Amygdala (tissue), 56 donors: Measurements from ENCODE around the gene EHMT1.
"Not testable (repeated sequence)": the region's sequence is repeated elsewhere in the genome, so short reads cannot be mapped to it uniquely, and the experiment has no call there.

Experiments used
- DNase-seq, 56 donors: peaks; one replicate each; lab custom pipeline; 2025; lab: John Stamatoyannopoulos, UW

Gene EHMT1

DNA sequence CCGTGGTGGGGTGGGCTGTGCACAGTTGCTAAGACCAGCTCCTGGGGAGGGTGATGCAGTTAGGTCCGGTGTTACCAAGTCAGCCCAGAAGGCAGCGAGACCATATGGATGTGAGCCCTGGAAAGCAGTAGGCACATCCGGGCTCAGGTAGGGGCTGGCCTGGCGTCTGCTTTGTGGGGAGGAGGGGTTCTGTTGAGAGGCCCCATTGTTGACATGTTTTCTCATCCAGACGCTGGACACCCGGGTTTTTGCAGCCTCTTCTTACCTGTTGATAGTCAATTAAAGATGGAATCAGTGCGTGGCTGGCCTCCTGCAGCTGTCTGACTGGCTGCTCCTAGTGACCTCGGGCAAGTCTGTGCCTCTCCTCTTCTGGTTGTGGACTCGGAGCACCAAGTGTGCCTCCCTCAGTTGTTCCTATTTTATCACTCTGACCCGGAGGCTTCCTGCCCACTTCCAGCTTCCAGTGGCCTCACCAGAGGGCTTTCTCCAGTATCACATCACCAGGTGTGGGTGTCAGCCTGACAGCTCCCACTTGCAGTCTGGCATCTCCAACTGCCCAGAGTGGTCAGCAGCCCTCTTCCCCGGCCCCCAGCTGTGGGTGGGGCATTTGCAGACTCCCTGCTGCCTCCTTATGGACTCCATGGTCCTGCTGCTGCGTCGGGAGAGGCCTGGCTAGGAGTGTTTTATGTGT is 90.8 kb downstream of the EHMT1 start:
- DNase-seq = no peak

- peak in 1 of 56 donors; percentile 15 for DNase-seq
These were observed 91.9 kb downstream of the EHMT1 start for GRCh38 chr9:137710704-137711103.

DNA sequence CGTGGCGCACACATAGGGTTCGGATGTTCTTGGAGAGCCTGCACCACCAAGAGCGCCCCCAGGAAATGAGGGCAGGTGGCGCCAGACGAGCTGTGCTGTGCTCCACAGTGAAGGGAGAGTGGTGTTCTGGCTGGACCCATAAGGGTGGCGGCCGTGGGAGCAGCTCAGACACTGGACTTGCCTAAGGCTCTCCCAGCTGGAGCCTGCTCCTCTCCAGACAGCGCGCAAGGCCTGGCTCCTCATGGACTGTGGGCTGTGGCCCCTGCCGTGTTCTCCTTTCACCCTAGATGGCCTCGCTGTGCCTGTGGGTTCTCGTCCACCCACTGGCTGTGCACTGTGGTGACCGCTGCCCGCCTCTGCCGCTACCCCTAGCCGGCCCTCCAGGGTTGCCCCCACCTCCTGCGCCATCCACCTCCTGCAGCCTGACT is 92.9 kb downstream of the EHMT1 start:
- no peak for DNase-seq

GRCh38 chr9:137715321-137715720 is 96.5 kb downstream of the EHMT1 start:
- DNase-seq = no peak

GRCh38 chr9:137715866-137716693 is 97.3 kb downstream of the EHMT1 start:
- not testable (repeated sequence) for DNase-seq

- DNase-seq = no peak
These were observed 98.0 kb downstream of the EHMT1 start for GRCh38 chr9:137716694-137717287.

GRCh38 chr9:137717776-137718327 is 99.0 kb downstream of the EHMT1 start:
- no peak for DNase-seq

DNA sequence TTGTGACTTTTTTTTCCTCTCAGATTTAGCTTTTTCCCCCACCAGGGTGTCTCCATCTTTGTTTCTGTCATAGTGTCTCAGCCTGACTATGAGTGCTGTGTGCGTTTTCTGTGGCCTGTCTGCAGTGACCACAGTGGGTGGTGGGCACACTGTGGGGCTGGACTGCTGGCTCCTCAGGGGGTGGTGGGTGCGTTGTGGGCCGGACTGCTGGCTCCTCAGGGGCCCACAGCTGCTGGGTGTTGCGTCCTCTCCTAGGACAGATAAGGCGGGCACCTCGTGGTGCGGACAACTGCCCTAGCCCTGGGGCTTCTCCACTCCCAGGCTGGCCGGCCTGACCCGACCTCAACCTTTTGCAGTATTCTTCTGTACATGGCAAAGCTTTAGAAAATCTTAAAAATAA is 100.4 kb downstream of the EHMT1 start:
- DNase-seq = no peak

DNA sequence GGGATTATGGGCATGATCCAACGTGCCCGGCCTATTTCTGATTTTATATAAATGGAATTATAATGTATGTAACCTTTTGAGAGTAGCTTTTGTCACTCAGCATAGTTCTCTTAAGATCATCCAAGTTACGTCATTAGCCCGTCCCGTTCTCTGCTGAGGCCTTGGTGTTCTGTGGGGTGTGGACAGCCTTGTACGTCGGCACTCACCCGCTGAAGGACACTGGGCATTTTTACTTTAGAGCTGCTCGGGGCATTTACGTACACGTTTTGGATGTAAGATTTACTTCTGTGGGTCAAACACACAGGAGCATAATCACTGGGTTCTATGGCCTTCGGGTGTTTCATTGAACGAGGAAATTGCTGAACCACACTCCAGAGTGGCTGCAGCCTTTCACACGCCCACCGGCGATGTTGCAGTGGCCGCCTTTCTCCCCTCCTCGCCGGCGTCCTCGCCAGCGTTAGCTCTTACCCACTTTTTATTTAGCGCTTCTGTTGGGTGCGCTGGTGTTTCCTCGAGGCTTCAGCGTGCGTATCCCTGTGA is 101.8 kb downstream of the EHMT1 start:
- no peak for DNase-seq

DNA sequence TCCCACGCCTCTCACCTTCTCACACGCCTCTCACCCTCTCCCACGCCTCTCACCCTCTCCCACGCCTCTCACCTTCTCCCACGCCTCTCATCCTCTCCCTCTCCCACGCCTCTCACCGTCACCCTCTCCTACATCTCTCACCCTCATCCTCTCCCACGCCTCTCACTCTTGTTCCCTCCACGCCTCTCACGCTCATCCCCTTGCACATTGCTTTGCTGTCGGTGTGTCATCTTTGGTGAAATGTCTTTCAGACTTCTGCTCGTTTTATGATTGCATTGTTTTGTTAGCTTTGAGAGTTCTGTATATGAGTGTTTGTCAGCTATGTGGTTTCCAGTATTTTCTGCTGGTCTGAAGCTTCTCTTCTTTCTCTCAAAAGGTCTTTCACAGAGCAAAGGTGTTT is 102.7 kb downstream of the EHMT1 start:
- DNase-seq = no peak

DNA sequence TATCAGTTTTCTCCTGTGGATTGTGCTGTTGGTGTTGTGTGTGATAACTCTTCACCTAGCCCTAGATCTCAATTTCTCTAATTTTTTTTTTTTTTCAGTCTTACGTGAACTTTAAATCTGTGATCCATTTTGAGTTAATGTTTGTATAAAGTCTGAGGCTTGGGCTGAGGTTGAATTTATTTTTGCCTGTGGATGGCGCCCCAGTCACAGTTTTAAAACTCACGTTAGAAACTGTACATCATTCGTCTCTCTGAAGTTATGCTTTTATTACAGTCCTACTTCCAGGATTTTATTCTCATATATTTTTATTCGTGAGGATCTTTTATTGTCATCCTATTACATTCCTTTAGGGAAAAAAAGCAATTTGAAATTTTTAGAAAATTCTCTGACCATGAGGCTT is 103.1 kb downstream of the EHMT1 start:
- no peak for DNase-seq

DNA sequence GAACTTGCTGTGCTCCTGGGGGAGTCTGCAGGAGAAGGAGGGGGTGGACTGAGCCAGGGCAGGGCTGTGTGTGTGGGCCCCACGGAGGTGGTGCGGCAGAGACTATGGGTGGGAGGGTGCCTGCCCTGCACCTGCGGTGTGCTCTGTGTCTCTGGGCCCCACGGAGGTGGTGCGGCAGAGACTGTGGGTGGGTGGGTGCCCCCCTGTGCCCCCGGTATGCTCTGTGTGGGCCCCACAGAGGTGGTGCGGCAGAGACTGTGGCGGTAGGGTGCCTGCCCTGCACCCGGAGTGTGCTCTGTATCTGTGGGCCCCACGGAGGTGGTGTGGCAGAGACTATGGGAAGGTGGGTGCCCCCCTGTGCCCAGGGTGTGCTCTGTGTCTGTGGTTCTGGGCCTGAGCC is 103.7 kb downstream of the EHMT1 start:
- no peak for DNase-seq

- DNase-seq = not testable (repeated sequence)
These were observed 104.6 kb downstream of the EHMT1 start for GRCh38 chr9:137723356-137723755.

DNA sequence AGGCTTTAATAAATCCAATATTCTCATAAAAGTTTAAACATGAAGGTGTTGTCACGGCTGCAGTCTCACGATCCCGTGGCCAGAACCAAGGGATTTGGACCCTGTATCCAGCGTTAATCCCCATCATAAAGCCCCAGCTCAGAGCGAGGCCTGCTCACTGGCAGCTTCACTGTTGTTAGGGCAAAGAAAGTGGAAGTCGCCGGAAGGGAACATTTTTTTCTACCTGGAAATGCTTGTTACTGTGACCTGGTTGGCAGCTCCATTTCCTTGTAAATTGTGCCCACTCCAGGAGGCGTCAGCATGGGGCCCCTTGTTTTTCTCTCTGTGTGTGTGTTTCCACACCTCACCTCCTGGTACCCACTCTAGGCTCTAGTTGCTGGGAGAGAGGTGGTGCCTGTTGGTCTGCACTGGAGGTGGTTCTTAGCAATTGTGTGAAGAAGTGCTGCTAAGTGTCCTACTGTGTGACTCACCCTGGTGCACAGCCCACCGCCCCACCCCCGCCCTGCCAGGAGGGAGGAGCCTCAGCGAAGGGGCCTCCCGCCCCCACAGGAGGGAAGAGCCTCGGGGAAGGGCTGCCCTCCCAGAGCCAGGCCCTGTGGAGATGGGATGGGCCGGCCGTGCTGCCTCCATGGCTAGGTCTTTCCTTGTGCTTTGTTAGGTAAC is 105.1 kb downstream of the EHMT1 start:
- peak in 1 of 56 donors; percentile 19 for DNase-seq

GRCh38 chr9:137724818-137725240 is 106.0 kb downstream of the EHMT1 start:
- no peak for DNase-seq

DNA sequence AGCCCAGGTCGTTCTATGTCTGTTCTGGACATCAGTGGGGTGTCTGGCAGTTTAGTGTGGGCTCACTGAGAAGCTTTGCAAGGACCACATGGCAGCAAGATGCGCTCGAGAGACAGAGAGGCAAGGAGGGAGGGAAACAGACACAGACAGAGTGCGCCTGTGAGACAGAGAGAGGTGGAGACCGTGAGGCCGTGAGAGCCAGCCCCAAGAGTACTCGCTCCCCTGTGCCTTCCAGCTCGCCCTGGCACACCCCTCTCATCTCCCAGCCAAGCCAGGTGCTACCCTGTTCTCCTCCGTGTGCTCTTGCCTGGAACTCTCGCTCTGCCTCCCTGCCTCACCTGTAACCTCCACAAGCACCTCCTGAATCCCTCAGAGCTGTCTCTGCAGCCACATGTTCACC is 106.8 kb downstream of the EHMT1 start:
- no peak for DNase-seq

DNA sequence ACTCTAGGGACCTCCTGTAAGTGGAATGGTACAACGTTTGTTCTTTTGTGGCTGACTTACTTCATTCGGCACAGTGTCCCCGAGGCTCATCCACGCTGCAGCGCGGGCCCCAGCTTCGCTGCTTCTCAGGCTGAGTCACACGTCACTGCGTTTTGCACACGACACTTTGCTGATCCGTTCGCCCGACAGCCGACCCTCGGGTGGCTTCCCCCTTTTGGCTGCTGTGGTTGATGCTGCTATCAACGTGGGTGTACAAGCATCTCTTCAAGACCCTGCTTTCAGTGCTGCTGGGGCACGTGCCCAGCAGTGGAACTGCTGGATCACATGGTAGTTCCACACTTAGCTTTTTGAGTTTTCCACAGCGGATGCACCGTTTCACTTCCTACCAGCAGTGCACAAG is 107.5 kb downstream of the EHMT1 start:
- not testable (repeated sequence) for DNase-seq

GRCh38 chr9:137726764-137727163 is 108.0 kb downstream of the EHMT1 start:
- DNase-seq = no peak

- no peak for DNase-seq
These were observed 108.9 kb downstream of the EHMT1 start for GRCh38 chr9:137727716-137728115.
